SK-N-SH (cell line): ENCODE measurements around the gene FCRL5. TPM values are rescaled to one million over a fixed set of nuclear protein-coding genes. Genes with fewer than 3 reads are reported as not detected.

Source experiments
- CTCF ChIA-PET: fragments of 300-600, 350-600 bp; formaldehyde crosslinking; extraction: SDS; loops from one replicate; lab custom pipeline; 2021; lab: Yijun Ruan, JAX
- POLR2A ChIA-PET: fragments of 350-600 bp; sonication (Branson Sonifier 250); formaldehyde crosslinking; extraction: SDS; loops from one replicate; lab custom pipeline; 2020; ENCODE audit warnings: antibody characterized with exemption, inconsistent platforms; lab: Yijun Ruan, JAX
- DNase-seq: peaks from one replicate; pipeline ENCODE4 v3.0.0; 2012
- H2AFZ ChIP-seq: fragments of 200-600 bp; sonication (generic); 2 replicates; pipeline ENCODE4 v1.8.1; 2016; ENCODE audit warnings: antibody characterized with exemption, mild to moderate bottlenecking, low read depth
- H3F3A ChIP-seq: fragments of 200-600 bp; sonication (generic); replicated peaks from 2 replicates; pipeline ENCODE3; 2016; ENCODE audit warnings: antibody characterized with exemption, mild to moderate bottlenecking; ENCODE audit not compliant: insufficient read depth
- H3K27ac ChIP-seq, 2 experiments: fragments of 200-500 bp in 1 of 2; fragments of 200-600 bp in 1 of 2; sonication (Bioruptor generic) in 1 of 2; sonication (generic), shearing (Covaris generic) in 1 of 2; 2 replicates each; pipeline versions ENCODE4 v1.5.1 to v1.6.1; 2014 to 2016; ENCODE audit warnings: low read depth in 2 of 2, inconsistent platforms in 1 of 2, low read length in 1 of 2, mild to moderate bottlenecking in 1 of 2, mixed read lengths in 1 of 2
- H3K27me3 ChIP-seq: fragments of 200-600 bp; sonication (generic), shearing (Covaris generic); 2 replicates; pipeline ENCODE4 v1.6.1; 2016; ENCODE audit warnings: mixed run types; ENCODE audit not compliant: insufficient read depth
- H3K36me3 ChIP-seq, 2 experiments: fragments of 200-500 bp in 1 of 2; fragments of 200-600 bp in 1 of 2; sonication (Bioruptor generic) in 1 of 2; sonication (generic) in 1 of 2; replicated peaks in 1 of 2; 2 replicates each; pipeline versions ENCODE3 to v1.5.1; 2014 to 2016; ENCODE audit warnings: low read length in 1 of 2, mild to moderate bottlenecking in 1 of 2; ENCODE audit not compliant: insufficient read depth in 2 of 2, control insufficient read depth in 1 of 2
- H3K4me1 ChIP-seq, 2 experiments: fragments of 200-500 bp in 1 of 2; fragments of 200-600 bp in 1 of 2; sonication (Bioruptor generic) in 1 of 2; sonication (generic), shearing (Covaris generic) in 1 of 2; 2 replicates each; pipeline versions ENCODE4 v1.5.1 to v1.6.1; 2014 to 2016; ENCODE audit warnings: low read depth in 1 of 2, low read length in 1 of 2, mixed run types in 1 of 2; ENCODE audit not compliant: insufficient read depth in 2 of 2, control insufficient read depth in 1 of 2
- H3K4me2 ChIP-seq: fragments of 200-600 bp; sonication (generic), shearing (Covaris generic); 2 replicates; pipeline ENCODE4 v1.6.1; 2017; ENCODE audit warnings: mixed run types
- H3K4me3 ChIP-seq, 2 experiments: fragments of 200-500 bp in 1 of 2; fragments of 200-600 bp in 1 of 2; sonication (Bioruptor generic) in 1 of 2; sonication (generic), shearing (Covaris generic) in 1 of 2; 2 replicates each; pipeline versions ENCODE4 v1.5.1 to v1.8.1; 2014 to 2016; ENCODE audit warnings: low read depth in 2 of 2, inconsistent platforms in 1 of 2, low read length in 1 of 2, mild to moderate bottlenecking in 1 of 2, mixed read lengths in 1 of 2, moderate library complexity in 1 of 2
- H3K79me2 ChIP-seq: fragments of 200-600 bp; sonication (generic); 2 replicates; pipeline ENCODE4 v1.8.1; 2017; ENCODE audit warnings: mild to moderate bottlenecking; ENCODE audit not compliant: insufficient read depth
- H3K9ac ChIP-seq: fragments of 200-600 bp; sonication (generic); 2 replicates; pipeline ENCODE4 v1.6.1; 2017; ENCODE audit warnings: mixed run types
- H3K9me2 ChIP-seq: fragments of 200-600 bp; sonication (generic); 2 replicates; pipeline ENCODE4 v1.6.1; 2017; ENCODE audit warnings: mixed run types
- H3K9me3 ChIP-seq: fragments of 200-600 bp; sonication (generic); 2 replicates; pipeline ENCODE4 v1.6.1; 2017; ENCODE audit warnings: mixed run types, mild to moderate bottlenecking, moderate library complexity
- H4K20me1 ChIP-seq: fragments of 200-600 bp; sonication (generic); 2 replicates; pipeline ENCODE4 v1.6.1; 2017; ENCODE audit warnings: mild to moderate bottlenecking, mixed run types; ENCODE audit not compliant: insufficient read depth
- CHD2 ChIP-seq: fragments of 150-350 bp; IDR thresholded peaks from 2 replicates; pipeline ENCODE4 v1.6.1; 2018; ENCODE audit warnings: low read length; ENCODE audit not compliant: partially characterized antibody
- EP300 ChIP-seq, 2 experiments: IDR thresholded peaks; 2 replicates each; pipeline versions ENCODE4 v1.4.0 to v1.6.1; 2012; ENCODE audit warnings: borderline replicate concordance in 1 of 2, low read depth in 1 of 2, low read length in 1 of 2
- EZH2phosphoT487 ChIP-seq: fragments of 200-600 bp; sonication (generic); IDR thresholded peaks from 2 replicates; pipeline ENCODE4 v1.6.1; 2017; ENCODE audit warnings: low read depth, mixed run types, mild to moderate bottlenecking, antibody characterized with exemption, moderate library complexity, borderline replicate concordance
- FOSL2 ChIP-seq: IDR thresholded peaks from 2 replicates; pipeline ENCODE4 v1.4.0; 2012; ENCODE audit warnings: low read depth, mild to moderate bottlenecking, moderate library complexity, borderline replicate concordance
- FOXM1 ChIP-seq: IDR thresholded peaks from 2 replicates; pipeline ENCODE4 v1.4.0; 2012; ENCODE audit warnings: low read depth, mild to moderate bottlenecking
- GABPA ChIP-seq: IDR thresholded peaks from 2 replicates; pipeline ENCODE4 v1.4.0; 2012; ENCODE audit warnings: low read depth, mild to moderate bottlenecking
- GATA2 ChIP-seq: sonication (generic); formaldehyde crosslinking; IDR thresholded peaks from 2 replicates; pipeline ENCODE4 v1.5.0; 2020; ENCODE audit warnings: mild to moderate bottlenecking, missing genetic modification reagents
- JUND ChIP-seq: IDR thresholded peaks from 2 replicates; pipeline ENCODE4 v1.4.0; 2012
- MAX ChIP-seq: IDR thresholded peaks from 2 replicates; pipeline ENCODE4 v1.4.0; 2012; ENCODE audit warnings: low read depth
- POLR2AphosphoS5 ChIP-seq: IDR thresholded peaks from 2 replicates; pipeline ENCODE4 v1.6.1; 2012; ENCODE audit warnings: low read depth, low read length
- REST ChIP-seq: IDR thresholded peaks from 2 replicates; pipeline ENCODE4 v1.6.1; 2012; ENCODE audit warnings: mild to moderate bottlenecking, low read depth, low read length, moderate library complexity
- RXRA ChIP-seq: IDR thresholded peaks from 2 replicates; pipeline ENCODE4 v1.4.0; 2012; ENCODE audit warnings: low read depth, mild to moderate bottlenecking, borderline replicate concordance
- SIN3A ChIP-seq: IDR thresholded peaks from 2 replicates; pipeline ENCODE4 v1.6.1; 2012; ENCODE audit warnings: low read depth, mild to moderate bottlenecking, low read length, moderate library complexity, borderline replicate concordance
- TAF1 ChIP-seq: IDR thresholded peaks from 2 replicates; pipeline ENCODE4 v1.6.1; 2012; ENCODE audit warnings: low read depth, mild to moderate bottlenecking, low read length, moderate library complexity, borderline replicate concordance
- TCF12 ChIP-seq: IDR thresholded peaks from 2 replicates; pipeline ENCODE4 v1.4.0; 2012
- TEAD4 ChIP-seq: IDR thresholded peaks from 2 replicates; pipeline ENCODE4 v1.4.0; 2012; ENCODE audit warnings: mild to moderate bottlenecking, borderline replicate concordance; ENCODE audit not compliant: insufficient read depth
- USF1 ChIP-seq: IDR thresholded peaks from 2 replicates; pipeline ENCODE4 v1.4.0; 2012; ENCODE audit warnings: low read depth, borderline replicate concordance
- YY1 ChIP-seq: IDR thresholded peaks from 2 replicates; pipeline ENCODE4 v1.4.0; 2012; ENCODE audit warnings: low read depth, mild to moderate bottlenecking
- WGBS: methylation state at CpG from one replicate; pipeline ENCODE4 v1.1.6; 2017; ENCODE audit warnings: low lambda C conversion rate; 5-methylcytosine and 5-hydroxymethylcytosine counted together
- polyA plus RNA-seq, 3 experiments: library from polyadenylated mRNA; depleted of rRNA; stranded (reverse); fragments of >200 nt; gene quantifications; 2 replicates each; pipeline ENCODE4 v1.2.3, GENCODE V29; 2012
- TF ChIP-seq, protein P1 (sequence below): IDR thresholded peaks from 2 replicates; pipeline ENCODE4; 2012

FCRL5 gene
- polyA plus RNA-seq, 1 of the 3 experiments (the other 2 are of a cell fraction): not detected

DNA sequence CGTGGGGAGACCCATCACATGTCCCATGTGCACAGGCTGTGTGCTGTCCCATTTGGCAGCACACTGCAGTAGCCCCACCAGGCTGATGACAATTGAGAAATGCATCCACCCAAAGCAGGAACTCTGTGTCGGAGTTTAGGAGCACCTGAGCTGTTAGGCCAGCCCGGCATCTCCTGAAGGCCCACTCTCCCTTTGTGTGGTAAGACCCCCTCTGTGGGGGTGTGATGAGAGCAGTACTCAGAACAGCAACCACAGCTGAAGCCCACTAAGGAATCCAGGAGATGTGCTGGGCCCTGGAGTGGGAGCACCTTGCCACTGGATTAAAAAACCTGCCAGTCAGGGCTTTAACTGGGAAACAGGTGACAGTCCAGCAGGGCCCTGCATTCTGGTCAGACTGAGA lies 37.2 kb downstream of the FCRL5 start:
- CTCF ChIA-PET: interaction anchor here (1.4 kb wide), 1 partner anchor 10 kb away, joined by 8 read pairs; no protein-coding TSS in a partner anchor
- WGBS: 5% methylated on average over 3 of the region's 3 CpGs
- TF ChIP-seq TAF1 (no peak), FOSL2 (no peak), GABPA (no peak), EZH2phosphoT487 (no peak), TCF12 (no peak), GATA2 (CRISPR knock-in tag) (no peak), POLR2AphosphoS5 (no peak)
- TF ChIP-seq, protein P1, sequence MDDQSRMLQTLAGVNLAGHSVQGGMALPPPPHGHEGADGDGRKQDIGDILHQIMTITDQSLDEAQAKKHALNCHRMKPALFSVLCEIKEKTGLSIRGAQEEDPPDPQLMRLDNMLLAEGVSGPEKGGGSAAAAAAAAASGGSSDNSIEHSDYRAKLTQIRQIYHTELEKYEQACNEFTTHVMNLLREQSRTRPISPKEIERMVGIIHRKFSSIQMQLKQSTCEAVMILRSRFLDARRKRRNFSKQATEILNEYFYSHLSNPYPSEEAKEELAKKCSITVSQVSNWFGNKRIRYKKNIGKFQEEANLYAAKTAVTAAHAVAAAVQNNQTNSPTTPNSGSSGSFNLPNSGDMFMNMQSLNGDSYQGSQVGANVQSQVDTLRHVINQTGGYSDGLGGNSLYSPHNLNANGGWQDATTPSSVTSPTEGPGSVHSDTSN: no peak
- TF ChIP-seq, all 33 proteins: peak for 0

GRCh38 chr1:157512036-157512969 lies 40.0 kb downstream of the FCRL5 start:
- Histone ChIP-seq H3K9ac (no peak overlapping the region), H3K4me3 (no peak overlapping the region), H3K79me2 (no peaks in the 10 kb centered on the region), H3K9me2 (no peaks in the 10 kb centered on the region), H2AFZ (no peak overlapping the region), H3K36me3 (no peaks in the 10 kb centered on the region), H4K20me1 (no peaks in the 10 kb centered on the region), H3K27ac (no peak overlapping the region), H3F3A (no peaks in the 10 kb centered on the region), H3K4me1 (no peaks in the 10 kb centered on the region), H3K4me2 (no peak overlapping the region), H3K27me3 (peaks cover 20% of the 10 kb centered on the region; the same call in 1 of the 2 replicates), H3K9me3 (no peaks in the 10 kb centered on the region)
- ChIA-PET CTCF (interaction anchor here (5.0 kb wide), 1 partner anchor 16 kb away, joined by 21 read pairs; no protein-coding TSS in a partner anchor), POLR2A (no interaction called here)
- 2% methylated on average over 2 of the region's 3 CpGs for WGBS
- DNase-seq: no peak
- TF ChIP-seq REST (no peak), SIN3A (no peak), MAX (no peak), YY1 (no peak), GATA2 (CRISPR knock-in tag) (no peak), TEAD4 (no peak), USF1 (no peak), CHD2 (no peak), RXRA (no peak), FOXM1 (no peak), EP300 (IDR thresholded peaks at IDR 0.05; ENCODE audit: borderline replicate concordance in 1 of 2, low read depth in 1 of 2, low read length in 1 of 2) (no peak), JUND (no peak), TCF12 (no peak)
- TF ChIP-seq, protein P1: no peak

More for the DNA sequence above, 37.2 kb downstream of the FCRL5 start:
- Histone ChIP-seq H3F3A (no peaks in the 10 kb centered on the region), H3K4me1 (no peaks in the 10 kb centered on the region), H3K79me2 (no peaks in the 10 kb centered on the region), H3K27me3 (peaks cover 35% of the 10 kb centered on the region), H3K4me3 (no peak overlapping the region), H3K9me2 (no peaks in the 10 kb centered on the region), H4K20me1 (no peaks in the 10 kb centered on the region), H3K9me3 (no peaks in the 10 kb centered on the region), H2AFZ (no peak overlapping the region), H3K9ac (no peak overlapping the region), H3K36me3 (no peaks in the 10 kb centered on the region), H3K27ac (no peak overlapping the region), H3K4me2 (no peak overlapping the region)
- POLR2A ChIA-PET: no interaction called here
- DNase-seq: no peak
